ENCODE measurements around the gene COL1A2. TPM values are rescaled to one million over a fixed set of nuclear protein-coding genes. Genes with fewer than 3 reads are reported as not detected.

COL1A2 gene
- total and polyA plus RNA-seq, 2 of the 8 experiments (the other 6 are each of a cell fraction or from before 2014, with no cell fraction given): 45.2 to 87.2 TPM

DNA sequence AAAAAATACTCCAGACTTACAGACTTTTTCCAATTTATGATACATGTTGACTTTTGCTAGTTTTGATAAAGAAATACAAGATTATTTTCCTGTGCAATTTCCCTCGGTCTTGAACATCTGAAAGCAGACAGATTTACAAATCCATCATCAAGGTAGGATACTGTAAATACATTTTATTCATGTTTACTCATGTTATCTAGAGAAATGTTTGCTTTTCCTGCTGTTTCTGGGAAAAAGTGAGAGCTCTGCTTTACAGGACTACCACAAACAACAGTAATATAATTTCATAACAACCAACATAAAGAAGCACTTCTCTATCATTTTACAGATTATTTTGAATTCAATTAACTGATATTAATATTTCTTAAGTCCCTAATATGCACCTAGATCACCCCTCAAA is 83.2 kb downstream of the COL1A2 start (continued):
- TF ChIP-seq, protein P1, sequence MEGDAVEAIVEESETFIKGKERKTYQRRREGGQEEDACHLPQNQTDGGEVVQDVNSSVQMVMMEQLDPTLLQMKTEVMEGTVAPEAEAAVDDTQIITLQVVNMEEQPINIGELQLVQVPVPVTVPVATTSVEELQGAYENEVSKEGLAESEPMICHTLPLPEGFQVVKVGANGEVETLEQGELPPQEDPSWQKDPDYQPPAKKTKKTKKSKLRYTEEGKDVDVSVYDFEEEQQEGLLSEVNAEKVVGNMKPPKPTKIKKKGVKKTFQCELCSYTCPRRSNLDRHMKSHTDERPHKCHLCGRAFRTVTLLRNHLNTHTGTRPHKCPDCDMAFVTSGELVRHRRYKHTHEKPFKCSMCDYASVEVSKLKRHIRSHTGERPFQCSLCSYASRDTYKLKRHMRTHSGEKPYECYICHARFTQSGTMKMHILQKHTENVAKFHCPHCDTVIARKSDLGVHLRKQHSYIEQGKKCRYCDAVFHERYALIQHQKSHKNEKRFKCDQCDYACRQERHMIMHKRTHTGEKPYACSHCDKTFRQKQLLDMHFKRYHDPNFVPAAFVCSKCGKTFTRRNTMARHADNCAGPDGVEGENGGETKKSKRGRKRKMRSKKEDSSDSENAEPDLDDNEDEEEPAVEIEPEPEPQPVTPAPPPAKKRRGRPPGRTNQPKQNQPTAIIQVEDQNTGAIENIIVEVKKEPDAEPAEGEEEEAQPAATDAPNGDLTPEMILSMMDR (IDR thresholded peaks at IDR 0.05; ENCODE audit: control extremely low read depth in 1 of 3, insufficient read depth in 1 of 3, low read depth in 1 of 3, low read length in 3 of 3): no peak
- no peak for TF ChIP-seq YY1 (IDR thresholded peaks at IDR 0.05; ENCODE audit: low read depth, low read length)
- no peak for TF ChIP-seq GTF2F1 (IDR thresholded peaks at IDR 0.05; ENCODE audit: borderline replicate concordance, low read depth, low read length)
- TF ChIP-seq CHD1 (IDR thresholded peaks at IDR 0.05; ENCODE audit: low read depth, low read length): no peak
- no peak for TF ChIP-seq HDAC2 (IDR thresholded peaks at IDR 0.05; ENCODE audit: borderline replicate concordance in 1 of 2, low read depth in 2 of 2, low read length in 2 of 2)
